Measurements from ENCODE around the gene HSP90AB1. TPM values are rescaled to one million over a fixed set of nuclear protein-coding genes. Genes with fewer than 3 reads are reported as not detected.
A peak's percentile ranks its signal among the peaks of the same experiment; 100 is the strongest.

The HSP90AB1 gene
- total and polyA plus RNA-seq, 9 of the 15 experiments (the other 6 are each of a cell fraction or from before 2014, with no cell fraction given), result 1,780 to 3,358 (median 2,262) TPM

GRCh38 chr6:44246663-44247337 is at the start of gene HSP90AB1 (continued):
- no peak; the same call in 1 of the 2 replicates for TF ChIP-seq JUNB (CRISPR knock-in tag; conservative IDR thresholded peaks at IDR 0.05)
- TF ChIP-seq ZNF431 (CRISPR knock-in tag; IDR thresholded peaks at IDR 0.05), result peak; percentile 69; the same call in 1 of the 2 replicates
- TF ChIP-seq JUN (IDR thresholded peaks at IDR 0.05; ENCODE audit: borderline replicate concordance, low read depth, low read length), result peak; percentile 82; the same call in 1 of the 2 replicates
- peak; percentile 91; the same call in 1 of the 2 replicates for TF ChIP-seq JUN (CRISPR knock-in tag; IDR thresholded peaks at IDR 0.05; ENCODE audit: borderline replicate concordance)
- peak; percentile 76 for TF ChIP-seq MEF2D (tag; conservative IDR thresholded peaks at IDR 0.05; ENCODE audit: low read depth)
- no peak for TF ChIP-seq ZNF354B (CRISPR knock-in tag; IDR thresholded peaks at IDR 0.05)
- peak in 1 of 2 experiments; percentile 38; a peak in 2 of 4 replicates for TF ChIP-seq FOXA3 (CRISPR knock-in tag; conservative IDR thresholded peaks at IDR 0.05 in 1 of 2, IDR thresholded peaks at IDR 0.05 in 1 of 2)
- no peak for TF ChIP-seq ZNF507 (tag; conservative IDR thresholded peaks at IDR 0.05)
- TF ChIP-seq ZNF134 (CRISPR knock-in tag; conservative IDR thresholded peaks at IDR 0.05), result no peak
- TF ChIP-seq MCM3 (IDR thresholded peaks at IDR 0.05), result no peak
- TF ChIP-seq THRB (CRISPR knock-in tag; conservative IDR thresholded peaks at IDR 0.05), result peak; percentile 96; the same call in 1 of the 2 replicates
- TF ChIP-seq E4F1 (CRISPR knock-in tag; IDR thresholded peaks at IDR 0.05; ENCODE audit: borderline replicate concordance), result peak; percentile 71; the same call in 1 of the 2 replicates
- no peak for TF ChIP-seq U2AF1 (optimal IDR thresholded peaks at IDR 0.05; ENCODE audit: low read depth, low read length)
- peak; percentile 28; the same call in 1 of the 2 replicates for TF ChIP-seq PKNOX1 (IDR thresholded peaks at IDR 0.05)
- TF ChIP-seq ZBTB26 (CRISPR knock-in tag; IDR thresholded peaks at IDR 0.05), result peak; percentile 98
- no peak for TF ChIP-seq CBFB (CRISPR knock-in tag; IDR thresholded peaks at IDR 0.05)
- TF ChIP-seq CTBP1 (IDR thresholded peaks at IDR 0.05; ENCODE audit: borderline replicate concordance), result no peak
- no peak for TF ChIP-seq CEBPZ (IDR thresholded peaks at IDR 0.05; ENCODE audit: borderline replicate concordance, low read depth, low read length)

Measured in K562 (cell line).